ENCODE measurements around the gene SAMD8. TPM values are rescaled to one million over a fixed set of nuclear protein-coding genes. Genes with fewer than 3 reads are reported as not detected.
A peak's percentile ranks its signal among the peaks of the same experiment; 100 is the strongest.

Gene SAMD8
- total RNA-seq, 1 experiment from 2014 or later: 28.1 TPM

DNA sequence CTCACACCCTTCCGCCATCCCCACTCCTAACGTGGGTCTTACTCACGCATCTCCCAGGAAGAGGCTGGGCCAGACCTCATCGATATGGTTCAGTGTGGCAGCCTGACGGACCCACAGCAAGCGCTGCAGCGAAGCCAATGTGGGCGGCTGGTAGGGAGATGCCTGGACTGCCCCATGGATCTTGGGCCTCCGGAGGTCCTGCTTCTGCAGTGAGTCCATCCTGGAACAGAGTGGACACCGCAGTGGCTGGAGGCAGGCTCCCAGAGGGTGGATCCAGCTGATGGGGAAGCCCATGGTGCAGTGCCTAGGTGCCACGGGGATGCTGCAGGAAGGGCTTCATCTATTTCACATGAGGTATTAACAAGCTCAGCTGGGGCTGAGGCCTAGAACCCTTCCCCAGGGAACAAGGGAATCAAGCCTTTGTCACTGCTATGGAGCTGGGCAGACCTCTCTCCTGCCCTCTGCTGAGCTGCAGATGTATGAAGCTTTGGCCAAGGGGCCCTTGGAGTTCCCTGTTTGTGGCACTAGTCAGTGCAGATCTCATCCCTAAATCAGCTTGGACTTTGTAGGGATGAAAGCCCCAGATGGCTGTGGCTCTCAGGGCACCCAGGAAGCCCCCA lies 13.7 kb upstream of the SAMD8 start:
- ChIA-PET POLR2A (no interaction called here), CTCF (interaction anchor here (0.6 to 4.6 kb wide), 7 partner anchors 63 to 854 kb away, joined by 3 to 29 read pairs (median 3); no protein-coding TSS in a partner anchor)
- no peak for DNase-seq (ENCODE audit: unreplicated experiment)
- no peak overlapping the region for H3K27ac Mint-ChIP-seq (ENCODE audit: low read depth, unreplicated experiment)
- no peaks in the 10 kb centered on the region for H3K36me3 Mint-ChIP-seq (ENCODE audit: insufficient read depth, unreplicated experiment)
- no peaks in the 10 kb centered on the region for H3K27me3 Mint-ChIP-seq (ENCODE audit: insufficient read depth, unreplicated experiment)
- no TSS peak for BruUV-seq (replicated peaks)
- no peak overlapping the region for H3K4me3 Mint-ChIP-seq (ENCODE audit: unreplicated experiment)
- intact Hi-C loops (cut with micrococcal nuclease): no loop called here
- no peaks in the 10 kb centered on the region for H3K9me3 Mint-ChIP-seq (ENCODE audit: unreplicated experiment)
- TF ChIP-seq, protein P1, sequence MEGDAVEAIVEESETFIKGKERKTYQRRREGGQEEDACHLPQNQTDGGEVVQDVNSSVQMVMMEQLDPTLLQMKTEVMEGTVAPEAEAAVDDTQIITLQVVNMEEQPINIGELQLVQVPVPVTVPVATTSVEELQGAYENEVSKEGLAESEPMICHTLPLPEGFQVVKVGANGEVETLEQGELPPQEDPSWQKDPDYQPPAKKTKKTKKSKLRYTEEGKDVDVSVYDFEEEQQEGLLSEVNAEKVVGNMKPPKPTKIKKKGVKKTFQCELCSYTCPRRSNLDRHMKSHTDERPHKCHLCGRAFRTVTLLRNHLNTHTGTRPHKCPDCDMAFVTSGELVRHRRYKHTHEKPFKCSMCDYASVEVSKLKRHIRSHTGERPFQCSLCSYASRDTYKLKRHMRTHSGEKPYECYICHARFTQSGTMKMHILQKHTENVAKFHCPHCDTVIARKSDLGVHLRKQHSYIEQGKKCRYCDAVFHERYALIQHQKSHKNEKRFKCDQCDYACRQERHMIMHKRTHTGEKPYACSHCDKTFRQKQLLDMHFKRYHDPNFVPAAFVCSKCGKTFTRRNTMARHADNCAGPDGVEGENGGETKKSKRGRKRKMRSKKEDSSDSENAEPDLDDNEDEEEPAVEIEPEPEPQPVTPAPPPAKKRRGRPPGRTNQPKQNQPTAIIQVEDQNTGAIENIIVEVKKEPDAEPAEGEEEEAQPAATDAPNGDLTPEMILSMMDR (IDR thresholded peaks at IDR 0.05; ENCODE audit: unreplicated experiment): no peak
- no peaks in the 10 kb centered on the region for H3K4me1 Mint-ChIP-seq (ENCODE audit: insufficient read depth, unreplicated experiment)

DNA sequence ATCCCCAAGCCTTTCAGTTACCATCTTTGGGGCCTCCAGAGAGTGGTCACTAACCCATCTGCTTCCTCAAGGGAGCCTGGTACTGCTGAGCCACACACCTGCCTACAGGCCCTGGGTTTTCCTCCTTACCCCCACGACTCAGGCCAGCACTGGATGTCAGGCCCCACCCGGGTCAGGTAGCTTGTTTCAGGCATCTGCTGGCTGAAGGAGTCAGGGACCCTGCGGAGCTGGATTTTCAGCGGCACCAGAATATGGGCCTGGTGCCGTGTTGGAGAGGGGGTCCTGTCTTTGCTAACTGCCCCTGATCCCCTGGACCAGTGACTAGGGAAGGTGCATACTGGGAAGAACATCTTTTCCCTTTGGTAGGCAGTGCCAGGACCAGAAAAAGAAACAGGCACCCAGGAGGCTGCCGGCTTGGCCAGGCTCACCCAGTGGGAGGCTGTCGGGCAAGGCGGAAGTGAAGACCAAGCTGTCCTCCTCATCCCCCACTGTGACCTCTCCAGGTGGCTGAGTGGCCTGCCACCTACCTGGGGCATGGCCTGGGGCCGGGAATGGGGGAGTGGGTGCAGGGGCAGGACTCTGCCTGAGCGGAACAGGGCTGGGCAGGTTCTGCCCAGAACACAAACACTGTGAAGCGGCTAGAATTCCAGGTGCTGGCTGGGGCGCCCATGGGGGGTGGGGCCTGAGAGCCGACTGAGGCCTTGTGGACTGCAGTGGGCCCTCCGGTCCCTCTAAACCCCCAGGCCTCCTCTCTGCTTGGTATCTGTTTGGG lies 12.4 kb upstream of the SAMD8 start:
- TF ChIP-seq, protein P1 (IDR thresholded peaks at IDR 0.05; ENCODE audit: unreplicated experiment): no peak
- Mint-ChIP-seq H3K27me3 (ENCODE audit: insufficient read depth, unreplicated experiment) (no peaks in the 10 kb centered on the region), H3K36me3 (ENCODE audit: insufficient read depth, unreplicated experiment) (peaks cover 5% of the 10 kb centered on the region), H3K27ac (ENCODE audit: low read depth, unreplicated experiment) (no peak overlapping the region), H3K9me3 (ENCODE audit: unreplicated experiment) (no peaks in the 10 kb centered on the region), H3K4me3 (ENCODE audit: unreplicated experiment) (no peak overlapping the region), H3K4me1 (ENCODE audit: insufficient read depth, unreplicated experiment) (no peaks in the 10 kb centered on the region)
- intact Hi-C loops (cut with micrococcal nuclease): no loop called here
- POLR2A ChIA-PET: no interaction called here
- DNase-seq (ENCODE audit: unreplicated experiment): no peak
- BruUV-seq (replicated peaks): no TSS peak
- CTCF ChIA-PET: interaction anchor here (0.6 to 4.6 kb wide), 18 partner anchors 8 to 1265 kb away, joined by 3 to 29 read pairs (median 3); no protein-coding TSS in a partner anchor

DNA sequence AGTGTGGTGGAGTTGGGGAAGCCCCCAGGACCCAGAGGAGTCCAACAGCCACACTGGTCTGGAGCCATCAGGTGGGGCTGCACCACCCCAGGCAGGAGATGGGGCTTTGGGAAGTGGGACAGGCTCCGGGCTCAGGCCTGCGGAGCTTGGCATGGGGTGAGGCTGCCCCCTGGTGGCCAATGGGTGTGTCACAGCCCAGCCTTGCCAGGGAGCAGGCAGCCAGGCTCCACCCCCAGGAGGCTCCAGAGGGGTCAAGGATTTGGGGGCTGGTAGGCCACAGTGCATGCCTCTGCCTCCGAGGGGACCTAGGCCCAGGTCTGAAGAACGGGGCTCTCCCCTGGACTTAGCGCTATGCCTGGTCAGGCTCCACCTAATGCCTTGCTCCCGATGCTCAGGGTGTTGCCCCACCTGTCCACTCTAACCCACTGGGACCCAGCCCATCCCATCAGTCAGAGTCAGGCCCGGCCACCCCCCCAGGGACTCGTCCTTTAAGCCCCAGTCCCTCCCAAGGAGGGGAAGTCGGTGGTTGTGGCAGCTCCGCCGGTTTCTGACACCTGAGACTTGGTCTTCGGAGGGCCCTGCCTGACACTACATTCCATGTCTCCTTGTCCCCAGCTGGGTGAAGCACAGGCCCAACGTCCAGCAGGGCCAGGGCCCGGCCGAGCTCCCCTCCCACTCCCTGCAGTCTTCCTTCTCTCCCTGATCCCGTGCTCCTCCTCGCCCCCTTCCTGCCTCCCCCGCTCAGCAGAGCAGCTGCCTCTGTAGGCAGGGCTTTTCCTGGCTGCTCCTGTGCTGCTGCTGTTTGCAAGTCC lies 11.3 kb upstream of the SAMD8 start:
- intact Hi-C loops (cut with micrococcal nuclease): loop anchor here (1.0 to 10.0 kb wide), 5 partner anchors 78 to 856 kb away; partner anchors contain the start of gene KAT6B
- ChIA-PET CTCF (interaction anchor here (0.5 to 4.6 kb wide), 18 partner anchors 9 to 1266 kb away, joined by 3 to 29 read pairs (median 3); a partner anchor contains a TSS), POLR2A (no interaction called here)
- H3K4me1 Mint-ChIP-seq (ENCODE audit: insufficient read depth, unreplicated experiment): no peaks in the 10 kb centered on the region
- H3K36me3 Mint-ChIP-seq (ENCODE audit: insufficient read depth, unreplicated experiment): peaks cover 5% of the 10 kb centered on the region
- BruUV-seq (replicated peaks): no TSS peak
- H3K27ac Mint-ChIP-seq (ENCODE audit: low read depth, unreplicated experiment): no peak overlapping the region
- H3K4me3 Mint-ChIP-seq (ENCODE audit: unreplicated experiment): no peak overlapping the region
- TF ChIP-seq, protein P1 (IDR thresholded peaks at IDR 0.05; ENCODE audit: unreplicated experiment): peak; percentile 95
- H3K27me3 Mint-ChIP-seq (ENCODE audit: insufficient read depth, unreplicated experiment): no peaks in the 10 kb centered on the region
- peak; percentile 70 for DNase-seq (ENCODE audit: unreplicated experiment)
- no peaks in the 10 kb centered on the region for H3K9me3 Mint-ChIP-seq (ENCODE audit: unreplicated experiment)
